B cell (primary cell): ENCODE measurements around the gene CD55. TPM values are rescaled to one million over a fixed set of nuclear protein-coding genes. Genes with fewer than 3 reads are reported as not detected.

Experiments used
- ATAC-seq: fragments of 200-7000 bp; cut with Tn5 transposase; one replicate; pipeline ENCODE4 v1.10.0; 2021; ENCODE audit warnings: low read depth, mild to moderate bottlenecking, moderate number of reproducible peaks, moderate library complexity
- CTCF ChIA-PET: fragments of 350-600 bp; sonication (Branson Sonifier 250); formaldehyde crosslinking; loops from one replicate; lab custom pipeline; 2021; ENCODE audit warnings: antibody characterized with exemption, inconsistent platforms; lab: Charles Lee
- POLR2A ChIA-PET: fragments of 350-600 bp; sonication (Branson Sonifier 250); formaldehyde crosslinking; loops from one replicate; lab custom pipeline; 2021; ENCODE audit warnings: antibody characterized with exemption; lab: Charles Lee
- DNase-seq: peaks from one replicate; pipeline ENCODE4 v3.0.0; 2013
- H2AFZ ChIP-seq: 2 replicates; pipeline ENCODE4 v1.6.1; 2012; ENCODE audit warnings: mild to moderate bottlenecking, low read depth, low read length; ENCODE audit not compliant: insufficient read depth, poor library complexity, severe bottlenecking
- H3K27ac ChIP-seq, 2 donors: 1 replicate in 1 of 2; 2 replicates in 1 of 2; pipeline ENCODE4 v1.5.1; 2012 to 2013; ENCODE audit warnings: low read length in 2 of 2, mild to moderate bottlenecking in 2 of 2, moderate library complexity in 1 of 2
- H3K27me3 ChIP-seq, 4 experiments: fragments of 200-600 bp in 1 of 4; sonication (generic) in 1 of 4; replicated peaks in 1 of 4; 1 replicate in 2 of 4; 2 replicates in 2 of 4; pipeline versions ENCODE4 v1.6.1 to v1.7.0; 2013 to 2016; ENCODE audit warnings: low read length in 3 of 4, mild to moderate bottlenecking in 2 of 4, mixed read lengths in 1 of 4, moderate library complexity in 1 of 4; ENCODE audit not compliant: insufficient read depth in 4 of 4, control insufficient read depth in 3 of 4; ENCODE audit errors: control extremely low read depth in 1 of 4
- H3K36me3 ChIP-seq, 2 experiments: replicated peaks in 1 of 2; 1 replicate in 1 of 2; 2 replicates in 1 of 2; pipeline versions ENCODE4 v1.6.1 to v1.7.1; 2013; ENCODE audit warnings: low read length in 1 of 2; ENCODE audit not compliant: insufficient read depth in 2 of 2, control insufficient read depth in 1 of 2; ENCODE audit errors: control extremely low read depth in 1 of 2, extremely low read depth in 1 of 2
- H3K4me1 ChIP-seq, 2 donors: fragments of 200-600 bp in 1 of 2; sonication (generic) in 1 of 2; 1 replicate in 1 of 2; 2 replicates in 1 of 2; pipeline versions ENCODE4 v1.5.1 to v1.6.1; 2013 to 2017; ENCODE audit warnings: low read length in 2 of 2; ENCODE audit not compliant: control insufficient read depth in 2 of 2, insufficient read depth in 2 of 2
- H3K4me2 ChIP-seq: replicated peaks from 2 replicates; pipeline ENCODE3; 2012; ENCODE audit warnings: mild to moderate bottlenecking, low read depth, low read length; ENCODE audit not compliant: poor library complexity, severe bottlenecking
- H3K4me3 ChIP-seq, 5 experiments: fragments of 200-600 bp in 1 of 5; sonication (generic) in 1 of 5; 1 replicate in 3 of 5; 2 replicates in 2 of 5; pipeline versions ENCODE4 v1.5.1 to v1.7.0; 2011 to 2016; ENCODE audit warnings: low read length in 4 of 5, mild to moderate bottlenecking in 4 of 5, low read depth in 2 of 5, control low read depth in 1 of 5, moderate library complexity in 1 of 5; ENCODE audit not compliant: insufficient read depth in 1 of 5; ENCODE audit errors: control extremely low read depth in 1 of 5, extremely low read depth in 1 of 5
- H3K79me2 ChIP-seq: fragments of 200-600 bp; sonication (generic); one replicate; pipeline ENCODE4 v1.6.0; 2016; ENCODE audit warnings: low read length; ENCODE audit not compliant: control insufficient read depth, insufficient read depth
- H3K9ac ChIP-seq: fragments of 200-600 bp; sonication (generic); 2 replicates; pipeline ENCODE4 v1.6.1; 2017; ENCODE audit warnings: mild to moderate bottlenecking, low read length, moderate library complexity
- H3K9me3 ChIP-seq, 3 donors: one replicate each; pipeline versions ENCODE4 v1.6.1 to v1.7.1; 2013; ENCODE audit warnings: low read length in 2 of 3; ENCODE audit not compliant: control insufficient read depth in 2 of 3, insufficient read depth in 1 of 3; ENCODE audit errors: control extremely low read depth in 1 of 3
- H4K20me1 ChIP-seq: 2 replicates; pipeline ENCODE4 v1.6.0; 2012; ENCODE audit warnings: mild to moderate bottlenecking, low read length; ENCODE audit not compliant: insufficient read depth, control insufficient read depth, poor library complexity, severe bottlenecking
- H3K27ac Mint-ChIP-seq: one replicate; pipeline ENCODE4 v1.8.0; 2021; ENCODE audit warnings: mixed read lengths
- H3K27me3 Mint-ChIP-seq: one replicate; pipeline ENCODE4 v1.8.0; 2021; ENCODE audit warnings: mixed read lengths
- H3K4me1 Mint-ChIP-seq: one replicate; pipeline ENCODE4 v1.8.0; 2021; ENCODE audit warnings: mixed read lengths
- H3K4me3 Mint-ChIP-seq: one replicate; pipeline ENCODE4 v1.8.0; 2021; ENCODE audit warnings: mixed read lengths
- H3K9me3 Mint-ChIP-seq: one replicate; pipeline ENCODE4 v1.8.0; 2022; ENCODE audit warnings: mixed read lengths; ENCODE audit not compliant: insufficient read depth
- CTCF ChIP-seq: fragments of 200-600 bp; IDR thresholded peaks from one replicate; pipeline ENCODE4 v1.8.0; 2022; ENCODE audit warnings: antibody characterized with exemption, mild to moderate bottlenecking
- EZH2 ChIP-seq: IDR thresholded peaks from 2 replicates; pipeline ENCODE4 v1.6.1; 2012; ENCODE audit warnings: borderline replicate concordance, low read depth, mild to moderate bottlenecking, moderate library complexity, low read length; ENCODE audit not compliant: insufficient read depth, poor library complexity, severe bottlenecking
- WGBS: methylation state at CpG from one replicate; pipeline ENCODE4 v1.1.5; 2013; ENCODE audit warnings: missing lambda C conversion rate; ENCODE audit not compliant: insufficient coverage; 5-methylcytosine and 5-hydroxymethylcytosine counted together
- intact Hi-C: fragments of 100-400 bp; cut with micrococcal nuclease; formaldehyde crosslinking; loops from one replicate; pipeline ENCODE4 v1.10.0; 2022
- polyA plus RNA-seq: library from polyadenylated mRNA; depleted of rRNA; stranded (reverse); fragments of >200 nt; gene quantifications from 2 replicates; pipeline ENCODE4 v1.2.3, GENCODE V29; 2012
- total RNA-seq, 2 donors: library from RNA; stranded (reverse); fragments of 120-200 nt in 1 of 2; gene quantifications; 1 replicate in 1 of 2; 2 replicates in 1 of 2; pipeline versions ENCODE4 v1.2.3 to v1.2.4, GENCODE V29; 2013 to 2022

Gene CD55
- total and polyA plus RNA-seq, 2 donors (not counting 1 experiment from before 2014, with no cell fraction given) = 98.3 to 239 TPM

- intact Hi-C loops = loop anchor here (5.0 to 10.0 kb wide), 4 partner anchors 174 to 769 kb away; partner anchors contain the start of genes CR1 and MAPKAPK2
- Histone ChIP-seq H4K20me1 (peaks cover 25% of the 10 kb centered on the region), H3K4me1 (peaks cover 29% of the 10 kb centered on the region in 2 donors), H3K36me3 (peaks cover 31 to 61% of the 10 kb centered on the region in 2 experiments), H3K79me2 (peaks cover 32% of the 10 kb centered on the region), H3K27ac (peak overlapping the region; percentile 30 to 48), H3K27me3 (no peaks in the 10 kb centered on the region), H3K9me3 (no peaks in the 10 kb centered on the region), H3K9ac (peak overlapping the region; percentile 97), H3K4me2 (peak overlapping the region; percentile 91), H3K4me3 (peak overlapping the region; percentile 0 to 100 (median 83)), H2AFZ (no peak overlapping the region)
- no peaks in the 10 kb centered on the region for H3K9me3 Mint-ChIP-seq
- H3K27me3 Mint-ChIP-seq = no peaks in the 10 kb centered on the region
- DNase-seq (no peak), ATAC-seq (no peak)
- H3K4me1 Mint-ChIP-seq = peaks cover 59% of the 10 kb centered on the region
- peak overlapping the region; percentile 79 for H3K27ac Mint-ChIP-seq
- ChIA-PET POLR2A (interaction anchor here (2.0 to 2.5 kb wide), 2 partner anchors 10 to 172 kb away, joined by 8 to 23 read pairs; partner anchors contain the start of gene CR1), CTCF (interaction anchor here (0.7 to 3.0 kb wide), 5 partner anchors 14 to 244 kb away, joined by 3 to 18 read pairs (median 5); no protein-coding TSS in a partner anchor)
- TF ChIP-seq CTCF (no peak), EZH2 (no peak)
- 20% methylated on average over 1 of the region's 5 CpGs for WGBS
- H3K4me3 Mint-ChIP-seq = peak overlapping the region; percentile 86
These were observed 2.1 kb downstream of the CD55 start for GRCh38 chr1:207323425-207324225.

GRCh38 chr1:207328004-207328403 lies 6.5 kb downstream of the CD55 start:
- POLR2A ChIA-PET = no interaction called here
- Histone ChIP-seq H3K27ac (no peak overlapping the region), H2AFZ (no peak overlapping the region), H3K27me3 (no peaks in the 10 kb centered on the region), H3K9ac (no peak overlapping the region), H4K20me1 (peaks cover 13% of the 10 kb centered on the region), H3K36me3 (peaks cover 40 to 93% of the 10 kb centered on the region in 2 experiments), H3K4me1 (peaks cover 30 to 42% of the 10 kb centered on the region in 2 donors), H3K4me2 (no peak overlapping the region), H3K4me3 (no peak overlapping the region), H3K9me3 (no peaks in the 10 kb centered on the region), H3K79me2 (peaks cover 29% of the 10 kb centered on the region)
- intact Hi-C loops = loop anchor here (10.0 kb wide), 1 partner anchor 773 kb away; no protein-coding TSS in a partner anchor
- Mint-ChIP-seq H3K27ac (peak overlapping the region; percentile 38), H3K4me1 (peaks cover 72% of the 10 kb centered on the region), H3K4me3 (no peak overlapping the region), H3K27me3 (no peaks in the 10 kb centered on the region), H3K9me3 (no peaks in the 10 kb centered on the region)
- CTCF ChIA-PET = no interaction called here
- no peak for TF ChIP-seq CTCF
- no peak for TF ChIP-seq EZH2
- ATAC-seq = no peak
- DNase-seq = no peak
